ENCODE measurements around the gene TCEANC. TPM values are rescaled to one million over a fixed set of nuclear protein-coding genes. Genes with fewer than 3 reads are reported as not detected.
"Not testable (repeated sequence)": the region's sequence is repeated elsewhere in the genome, so short reads cannot be mapped to it uniquely, and the experiment has no call there.

Gene TCEANC
- total RNA-seq, 1 experiment from 2014 or later, result 3.1 TPM

- H3K27me3 ChIP-seq (ENCODE audit: insufficient read depth, low read length), result no peaks in the 10 kb centered on the region
- H3K4me2 ChIP-seq (ENCODE audit: insufficient read depth, insufficient read length, low read length), result no peak overlapping the region
- H3K27ac ChIP-seq (ENCODE audit: insufficient read length, low read depth, low read length), result no peak overlapping the region
- H3T11ph ChIP-seq (ENCODE audit: low read length), result no peak overlapping the region
- no peak for TF ChIP-seq CTCF (conservative IDR thresholded peaks at IDR 0.05)
- no peak overlapping the region for H2AFZ ChIP-seq (ENCODE audit: low read length)
- H2BK20ac ChIP-seq (ENCODE audit: low read depth, low read length, poor library complexity, severe bottlenecking), result no peak overlapping the region
- no peak overlapping the region for H3K4me3 Mint-ChIP-seq
- H3K4me1 Mint-ChIP-seq, result peaks cover 0 to 4% of the 10 kb centered on the region in 2 experiments; a peak in 1 of 4 replicates
- no peak overlapping the region for H2BK15ac ChIP-seq (ENCODE audit: low read depth, low read length)
- peaks cover 34% of the 10 kb centered on the region for H3K9me3 ChIP-seq (ENCODE audit: control insufficient read depth, low read depth, low read length)
- H4K8ac ChIP-seq (replicated peaks; ENCODE audit: insufficient read length, low read depth, low read length), result no peak overlapping the region
- WGBS (ENCODE audit: extremely low coverage, insufficient read length, low lambda C conversion rate), result no CpG with 5 or more reads among the region's 3 CpGs
- no peak overlapping the region for H4K5ac ChIP-seq (ENCODE audit: insufficient read length, low read depth, low read length)
- no peaks in the 10 kb centered on the region for H3K79me2 ChIP-seq (ENCODE audit: insufficient read depth, low read length)
- H3K56ac ChIP-seq (ENCODE audit: insufficient read length, low read depth, low read length), result no peak overlapping the region
- no peak overlapping the region for H4K91ac ChIP-seq (ENCODE audit: insufficient read length, low read depth, low read length)
- no peak overlapping the region for H3K4ac ChIP-seq (ENCODE audit: low read depth, low read length)
- peaks cover 16 to 25% (median 24%) of the 10 kb centered on the region in 3 experiments for H3K36me3 Mint-ChIP-seq (ENCODE audit: insufficient read depth in 1 of 3, low read depth in 3 of 3)
- H3K27me3 Mint-ChIP-seq (ENCODE audit: low read depth), result peaks cover 5% of the 10 kb centered on the region
- H3K14ac ChIP-seq (ENCODE audit: insufficient read depth, low read length), result no peak overlapping the region
- no peak overlapping the region for H3K18ac ChIP-seq (ENCODE audit: insufficient read length, low read depth, low read length)
- no peaks in the 10 kb centered on the region for H3K23me2 ChIP-seq (ENCODE audit: insufficient read length, low read depth, low read length, poor library complexity, severe bottlenecking)
- H3K27ac Mint-ChIP-seq, result no peak overlapping the region
- H3K9ac ChIP-seq (ENCODE audit: extremely low read depth, insufficient read length, low read length), result no peak overlapping the region
- H3K79me1 ChIP-seq (ENCODE audit: insufficient read depth, low read depth, low read length, poor library complexity, severe bottlenecking), result no peaks in the 10 kb centered on the region
- H2BK5ac ChIP-seq (ENCODE audit: insufficient read length, low read length), result no peak overlapping the region
- no peak overlapping the region for H2BK120ac ChIP-seq (ENCODE audit: low read depth, low read length, poor library complexity, severe bottlenecking)
- DNase-seq, result no peak
- no peak overlapping the region for H2BK12ac ChIP-seq (ENCODE audit: insufficient read length, low read depth, low read length)
- H3K9me3 Mint-ChIP-seq, result peaks cover 49% of the 10 kb centered on the region in 2 experiments
- H2AK5ac ChIP-seq (ENCODE audit: insufficient read length, low read length), result no peak overlapping the region
- no peaks in the 10 kb centered on the region for H3K4me1 ChIP-seq (ENCODE audit: insufficient read depth, low read length)
- H4K20me1 ChIP-seq (ENCODE audit: control insufficient read depth, insufficient read depth, insufficient read length), result no peaks in the 10 kb centered on the region
- no peak overlapping the region for H3K23ac ChIP-seq (ENCODE audit: insufficient read length, low read depth, low read length)
Measured at GRCh38 chrX:13638826-13639225, 14.1 kb upstream of the TCEANC start.

- not testable (repeated sequence) for H3T11ph ChIP-seq (ENCODE audit: low read length); H3K4ac ChIP-seq (ENCODE audit: low read depth, low read length); H3K27ac ChIP-seq (ENCODE audit: insufficient read length, low read depth, low read length); H2BK12ac ChIP-seq (ENCODE audit: insufficient read length, low read depth, low read length); H3K18ac ChIP-seq (ENCODE audit: insufficient read length, low read depth, low read length); H3K27me3 Mint-ChIP-seq (ENCODE audit: low read depth); H3K4me3 Mint-ChIP-seq; H3K56ac ChIP-seq (ENCODE audit: insufficient read length, low read depth, low read length); H4K8ac ChIP-seq (replicated peaks; ENCODE audit: insufficient read length, low read depth, low read length); H4K91ac ChIP-seq (ENCODE audit: insufficient read length, low read depth, low read length); H2AK5ac ChIP-seq (ENCODE audit: insufficient read length, low read length); H2BK120ac ChIP-seq (ENCODE audit: low read depth, low read length, poor library complexity, severe bottlenecking); H3K79me1 ChIP-seq (ENCODE audit: insufficient read depth, low read depth, low read length, poor library complexity, severe bottlenecking); H3K4me1 ChIP-seq (ENCODE audit: insufficient read depth, low read length); H3K27me3 ChIP-seq (ENCODE audit: insufficient read depth, low read length); H2AFZ ChIP-seq (ENCODE audit: low read length); H2BK20ac ChIP-seq (ENCODE audit: low read depth, low read length, poor library complexity, severe bottlenecking); H2BK15ac ChIP-seq (ENCODE audit: low read depth, low read length); H4K5ac ChIP-seq (ENCODE audit: insufficient read length, low read depth, low read length); H3K9ac ChIP-seq (ENCODE audit: extremely low read depth, insufficient read length, low read length); H2BK5ac ChIP-seq (ENCODE audit: insufficient read length, low read length); H3K4me1 Mint-ChIP-seq; H3K14ac ChIP-seq (ENCODE audit: insufficient read depth, low read length); H3K79me2 ChIP-seq (ENCODE audit: insufficient read depth, low read length); H4K20me1 ChIP-seq (ENCODE audit: control insufficient read depth, insufficient read depth, insufficient read length); H3K23ac ChIP-seq (ENCODE audit: insufficient read length, low read depth, low read length); DNase-seq; H3K23me2 ChIP-seq (ENCODE audit: insufficient read length, low read depth, low read length, poor library complexity, severe bottlenecking); H3K27ac Mint-ChIP-seq; H3K4me2 ChIP-seq (ENCODE audit: insufficient read depth, insufficient read length, low read length)
- Mint-ChIP-seq H3K36me3 (ENCODE audit: insufficient read depth in 1 of 3, low read depth in 3 of 3) (peaks cover 10 to 13% (median 13%) of the 10 kb centered on the region in 3 experiments), H3K9me3 (peaks cover 44 to 47% of the 10 kb centered on the region in 2 experiments)
- whole genome bisulfite sequencing (ENCODE audit: extremely low coverage, insufficient read length, low lambda C conversion rate), result no CpG with 5 or more reads among the region's 4 CpGs
- H3K9me3 ChIP-seq (ENCODE audit: control insufficient read depth, low read depth, low read length), result peaks cover 12% of the 10 kb centered on the region
Measured at GRCh38 chrX:13641684-13642083, 11.3 kb upstream of the TCEANC start.

Data from H9 (cell line).